ENCODE data around the gene TEK. TPM values are rescaled to one million over a fixed set of nuclear protein-coding genes. Genes with fewer than 3 reads are reported as not detected.
A peak's percentile ranks its signal among the peaks of the same experiment; 100 is the strongest.

The TEK gene
- polyA plus RNA-seq, 3 donors = not detected

GRCh38 chr9:27273186-27273585 is 164.2 kb downstream of the TEK start:
- H3K27me3 Mint-ChIP-seq (ENCODE audit: low read depth in 3 of 3) = no peaks in the 10 kb centered on the region
- WGBS (ENCODE audit: insufficient coverage) = no CpG with 5 or more reads among the region's 1 CpG
- no peak for TF ChIP-seq CTCF (IDR thresholded peaks at IDR 0.05)
- peaks cover 3% of the 10 kb centered on the region for H3K4me1 Mint-ChIP-seq
- Histone ChIP-seq H3K9ac (ENCODE audit: insufficient read depth, low read length, poor library complexity, severe bottlenecking) (no peak overlapping the region), H4K20me1 (ENCODE audit: insufficient read depth, low read length) (no peaks in the 10 kb centered on the region), H3K36me3 (replicated peaks in 1 of 2; ENCODE audit: control insufficient read depth in 1 of 2, insufficient read depth in 2 of 2, low read length in 2 of 2) (no peaks in the 10 kb centered on the region), H3K79me2 (ENCODE audit: insufficient read depth, low read length) (no peaks in the 10 kb centered on the region), H3K4me2 (replicated peaks; ENCODE audit: extremely low read depth, low read length, poor library complexity, severe bottlenecking) (no peak overlapping the region), H3K9me3 (replicated peaks in 1 of 2; ENCODE audit: control insufficient read depth in 1 of 2, insufficient read depth in 1 of 2, low read length in 2 of 2) (no peaks in the 10 kb centered on the region), H3K27ac (ENCODE audit: low read depth in 1 of 2, low read length in 2 of 2) (no peak overlapping the region), H2AFZ (ENCODE audit: insufficient read depth, low read depth, low read length, poor library complexity, severe bottlenecking) (no peak overlapping the region), H3K4me1 (ENCODE audit: control insufficient read depth in 1 of 2, insufficient read depth in 2 of 2, low read length in 2 of 2) (no peaks in the 10 kb centered on the region), H3K4me3 (replicated peaks in 1 of 3; ENCODE audit: low read depth in 2 of 3, low read length in 3 of 3) (no peak overlapping the region), H3K27me3 (ENCODE audit: control insufficient read depth in 2 of 2, insufficient read depth in 2 of 2, low read length in 2 of 2) (no peaks in the 10 kb centered on the region)
- no peak overlapping the region for H3K27ac Mint-ChIP-seq
- H3K4me3 Mint-ChIP-seq = no peak overlapping the region
- peaks cover 0 to 2% (median 0%) of the 10 kb centered on the region in 7 donors for H3K9me3 Mint-ChIP-seq
- intact Hi-C loops (cut with micrococcal nuclease) = no loop called here
- DNase-seq = no peak
- H3K36me3 Mint-ChIP-seq = no peaks in the 10 kb centered on the region

DNA sequence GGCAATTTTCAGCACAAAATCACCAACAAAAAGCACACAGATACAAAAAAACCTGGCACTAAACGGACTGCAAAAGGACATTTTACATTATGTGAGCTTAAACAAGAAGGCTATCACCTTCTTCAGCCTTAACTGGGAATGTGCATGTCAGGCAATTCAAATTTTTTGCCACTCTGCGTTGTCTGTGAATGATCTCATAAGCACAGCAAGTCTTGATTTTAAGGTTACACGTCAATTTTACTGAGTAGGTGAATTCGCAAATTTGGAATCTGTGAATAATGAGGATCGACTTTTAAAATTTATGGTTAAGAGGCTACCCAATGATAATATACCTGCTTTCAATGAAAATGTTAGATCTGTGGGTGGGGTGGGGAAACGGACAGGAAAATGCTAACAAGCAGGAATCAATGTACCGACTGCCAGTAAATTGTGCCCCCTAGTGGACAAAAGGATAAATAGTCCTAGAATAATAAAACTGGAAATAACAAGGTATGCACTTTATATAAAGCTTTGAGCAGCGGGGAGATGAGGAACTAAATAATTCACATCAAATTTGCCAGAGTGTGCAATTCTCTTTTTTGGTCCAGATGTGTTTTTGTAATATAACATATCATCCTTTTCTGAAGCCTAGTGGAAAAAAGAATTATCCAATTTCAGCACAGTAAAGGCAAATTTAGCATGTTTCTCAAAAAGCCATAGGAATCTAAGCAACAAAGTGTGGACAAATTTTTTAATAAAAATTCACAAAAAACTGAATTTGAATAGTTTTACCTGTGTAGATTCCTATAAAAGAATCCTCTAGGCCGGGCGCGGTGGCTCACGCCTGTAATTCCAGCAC is 167.4 kb downstream of the TEK start:
- no peaks in the 10 kb centered on the region for H3K79me2 ChIP-seq (ENCODE audit: insufficient read depth, low read length)
- WGBS (ENCODE audit: insufficient coverage) = 88% methylated on average over 2 of the region's 12 CpGs
- H3K36me3 Mint-ChIP-seq = no peaks in the 10 kb centered on the region
- no peaks in the 10 kb centered on the region for H3K9me3 Mint-ChIP-seq
- peaks cover 13% of the 10 kb centered on the region for H3K4me1 Mint-ChIP-seq
- H3K4me3 ChIP-seq (replicated peaks in 1 of 3; ENCODE audit: low read depth in 2 of 3, low read length in 3 of 3) = no peak overlapping the region
- H3K4me3 Mint-ChIP-seq = peak overlapping the region in 1 of 2 donors; percentile 3
- H4K20me1 ChIP-seq (ENCODE audit: insufficient read depth, low read length) = no peaks in the 10 kb centered on the region
- no peak overlapping the region for H3K27ac Mint-ChIP-seq
- intact Hi-C loops (cut with micrococcal nuclease) = no loop called here
- no peaks in the 10 kb centered on the region for H3K27me3 ChIP-seq (ENCODE audit: control insufficient read depth in 2 of 2, insufficient read depth in 2 of 2, low read length in 2 of 2)
- no peak overlapping the region for H3K27ac ChIP-seq (ENCODE audit: low read depth in 1 of 2, low read length in 2 of 2)
- H3K9me3 ChIP-seq (replicated peaks in 1 of 2; ENCODE audit: control insufficient read depth in 1 of 2, insufficient read depth in 1 of 2, low read length in 2 of 2) = no peaks in the 10 kb centered on the region
- DNase-seq = peak; percentile 10 to 36 (median 27)
- peak overlapping the region; percentile 34 for H2AFZ ChIP-seq (ENCODE audit: insufficient read depth, low read depth, low read length, poor library complexity, severe bottlenecking)
- H3K4me2 ChIP-seq (replicated peaks; ENCODE audit: extremely low read depth, low read length, poor library complexity, severe bottlenecking) = no peak overlapping the region
- no peaks in the 10 kb centered on the region for H3K4me1 ChIP-seq (ENCODE audit: control insufficient read depth in 1 of 2, insufficient read depth in 2 of 2, low read length in 2 of 2)
- H3K27me3 Mint-ChIP-seq (ENCODE audit: low read depth in 3 of 3) = no peaks in the 10 kb centered on the region
- H3K36me3 ChIP-seq (replicated peaks in 1 of 2; ENCODE audit: control insufficient read depth in 1 of 2, insufficient read depth in 2 of 2, low read length in 2 of 2) = no peaks in the 10 kb centered on the region
- no peak overlapping the region for H3K9ac ChIP-seq (ENCODE audit: insufficient read depth, low read length, poor library complexity, severe bottlenecking)
- peak; percentile 81 for TF ChIP-seq CTCF (IDR thresholded peaks at IDR 0.05)
